Hepatocyte (in vitro differentiated cells): ENCODE results near the gene MC1R. TPM values are rescaled to one million over a fixed set of nuclear protein-coding genes. Genes with fewer than 3 reads are reported as not detected.

Experiments
- DNase-seq: peaks from one replicate; pipeline ENCODE4 v3.0.0-alpha.2; 2016; ENCODE audit warnings: low spot score
- H2AFZ ChIP-seq: fragments of 200-600 bp; sonication (generic); 2 replicates; pipeline ENCODE4 v1.6.0; 2016; ENCODE audit warnings: antibody characterized with exemption, mild to moderate bottlenecking
- H3K27ac ChIP-seq: fragments of 200-600 bp; sonication (generic); 2 replicates; pipeline ENCODE4 v1.5.1; 2016; ENCODE audit warnings: mild to moderate bottlenecking
- H3K27me3 ChIP-seq: fragments of 200-600 bp; sonication (generic); 2 replicates; pipeline ENCODE4 v1.6.1; 2016
- H3K36me3 ChIP-seq: fragments of 200-600 bp; sonication (generic); replicated peaks from 2 replicates; pipeline ENCODE4 v1.5.1; 2016; ENCODE audit warnings: low read depth; ENCODE audit not compliant: insufficient read depth
- H3K4me1 ChIP-seq: fragments of 200-600 bp; sonication (generic); 2 replicates; pipeline ENCODE4 v1.5.1; 2016; ENCODE audit warnings: mild to moderate bottlenecking, moderate library complexity; ENCODE audit not compliant: insufficient read depth
- H3K4me2 ChIP-seq: fragments of 200-600 bp; sonication (generic); 2 replicates; pipeline ENCODE4 v1.6.0; 2016
- H3K4me3 ChIP-seq: fragments of 200-600 bp; sonication (generic); 2 replicates; pipeline ENCODE4 v1.5.1; 2016; ENCODE audit warnings: mild to moderate bottlenecking
- H3K79me2 ChIP-seq: fragments of 200-600 bp; sonication (generic); 2 replicates; pipeline ENCODE4 v1.6.0; 2017; ENCODE audit warnings: mild to moderate bottlenecking
- H3K9me2 ChIP-seq: fragments of 200-600 bp; sonication (generic); replicated peaks from 2 replicates; pipeline ENCODE4 v1.6.0; 2017; ENCODE audit warnings: mild to moderate bottlenecking; ENCODE audit not compliant: insufficient read depth
- H3K9me3 ChIP-seq: fragments of 200-600 bp; sonication (generic); 2 replicates; pipeline ENCODE4 v1.5.1; 2016; ENCODE audit warnings: low read depth, mild to moderate bottlenecking
- H4K20me1 ChIP-seq: fragments of 200-600 bp; sonication (generic); 2 replicates; pipeline ENCODE4 v1.6.0; 2016; ENCODE audit warnings: mild to moderate bottlenecking; ENCODE audit not compliant: insufficient read depth, poor library complexity, severe bottlenecking
- EZH2 ChIP-seq: fragments of 200-600 bp; sonication (generic); IDR thresholded peaks from 2 replicates; pipeline ENCODE4 v1.6.1; 2016; ENCODE audit warnings: antibody characterized with exemption, mild to moderate bottlenecking, borderline replicate concordance
- EZH2phosphoT487 ChIP-seq: fragments of 200-600 bp; sonication (generic); IDR thresholded peaks from one replicate; pipeline ENCODE4 v1.6.1; 2018; ENCODE audit warnings: antibody characterized with exemption, mild to moderate bottlenecking, low read depth, moderate library complexity; ENCODE audit not compliant: unreplicated experiment, severe bottlenecking
- WGBS: methylation state at CpG from one replicate; pipeline ENCODE4 v1.1.6; 2016; ENCODE audit warnings: low lambda C conversion rate; ENCODE audit errors: missing lambda C conversion rate; 5-methylcytosine and 5-hydroxymethylcytosine counted together
- polyA plus RNA-seq: library from polyadenylated mRNA; unstranded; fragments of >200 nt; fragmentation: Nextera tagmentation; extraction: Ambion mirVana; gene quantifications from 2 replicates; pipeline ENCODE4 v1.2.1, GENCODE V29; 2016
- total RNA-seq: library from RNA; depleted of rRNA; stranded (reverse); fragments of >200 nt; gene quantifications from 2 replicates; pipeline ENCODE4 v1.2.3, GENCODE V29; 2014
- TF ChIP-seq, protein P1 (sequence below): fragments of 200-600 bp; sonication (generic); IDR thresholded peaks from 2 replicates; pipeline ENCODE4 v1.5.1; 2016; ENCODE audit warnings: antibody characterized with exemption, mild to moderate bottlenecking; ENCODE audit not compliant: poor library complexity

The MC1R gene
- total and polyA plus RNA-seq, 2 experiments from 2014 or later = 3.4 to 4.2 TPM

GRCh38 chr16:89890886-89891657 is 27.6 kb upstream of the MC1R start:
- WGBS = 98% methylated on average over 16 of the region's 16 CpGs
- peaks cover 5% of the 10 kb centered on the region for H4K20me1 ChIP-seq
- TF ChIP-seq EZH2 (no peak), EZH2phosphoT487 (no peak)
- TF ChIP-seq, protein P1, sequence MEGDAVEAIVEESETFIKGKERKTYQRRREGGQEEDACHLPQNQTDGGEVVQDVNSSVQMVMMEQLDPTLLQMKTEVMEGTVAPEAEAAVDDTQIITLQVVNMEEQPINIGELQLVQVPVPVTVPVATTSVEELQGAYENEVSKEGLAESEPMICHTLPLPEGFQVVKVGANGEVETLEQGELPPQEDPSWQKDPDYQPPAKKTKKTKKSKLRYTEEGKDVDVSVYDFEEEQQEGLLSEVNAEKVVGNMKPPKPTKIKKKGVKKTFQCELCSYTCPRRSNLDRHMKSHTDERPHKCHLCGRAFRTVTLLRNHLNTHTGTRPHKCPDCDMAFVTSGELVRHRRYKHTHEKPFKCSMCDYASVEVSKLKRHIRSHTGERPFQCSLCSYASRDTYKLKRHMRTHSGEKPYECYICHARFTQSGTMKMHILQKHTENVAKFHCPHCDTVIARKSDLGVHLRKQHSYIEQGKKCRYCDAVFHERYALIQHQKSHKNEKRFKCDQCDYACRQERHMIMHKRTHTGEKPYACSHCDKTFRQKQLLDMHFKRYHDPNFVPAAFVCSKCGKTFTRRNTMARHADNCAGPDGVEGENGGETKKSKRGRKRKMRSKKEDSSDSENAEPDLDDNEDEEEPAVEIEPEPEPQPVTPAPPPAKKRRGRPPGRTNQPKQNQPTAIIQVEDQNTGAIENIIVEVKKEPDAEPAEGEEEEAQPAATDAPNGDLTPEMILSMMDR = no peak

GRCh38 chr16:89892055-89892630 is 26.5 kb upstream of the MC1R start:
- no peak overlapping the region for H2AFZ ChIP-seq
- peaks cover 5% of the 10 kb centered on the region for H4K20me1 ChIP-seq
- H3K27ac ChIP-seq = no peak overlapping the region
- no peaks in the 10 kb centered on the region for H3K4me1 ChIP-seq
- no peak overlapping the region for H3K4me3 ChIP-seq
- H3K4me2 ChIP-seq = no peak overlapping the region
- no peak for DNase-seq
- no peaks in the 10 kb centered on the region for H3K9me2 ChIP-seq
- no peak for TF ChIP-seq EZH2phosphoT487
- TF ChIP-seq EZH2 = no peak
- TF ChIP-seq, protein P1 = no peak
- no peaks in the 10 kb centered on the region for H3K27me3 ChIP-seq
- H3K79me2 ChIP-seq = peaks cover 4% of the 10 kb centered on the region
- H3K9me3 ChIP-seq = no peaks in the 10 kb centered on the region
- WGBS = 97% methylated on average over 17 of the region's 18 CpGs
- H3K36me3 ChIP-seq = no peaks in the 10 kb centered on the region

More at GRCh38 chr16:89890886-89891657, 27.6 kb upstream of the MC1R start:
- Histone ChIP-seq H3K27ac (no peak overlapping the region), H3K4me2 (no peak overlapping the region), H3K36me3 (no peaks in the 10 kb centered on the region), H3K27me3 (no peaks in the 10 kb centered on the region), H3K4me1 (no peaks in the 10 kb centered on the region), H3K79me2 (peaks cover 4% of the 10 kb centered on the region), H3K9me2 (no peaks in the 10 kb centered on the region), H2AFZ (no peak overlapping the region), H3K4me3 (no peak overlapping the region), H3K9me3 (no peaks in the 10 kb centered on the region)
- DNase-seq = no peak

DNA sequence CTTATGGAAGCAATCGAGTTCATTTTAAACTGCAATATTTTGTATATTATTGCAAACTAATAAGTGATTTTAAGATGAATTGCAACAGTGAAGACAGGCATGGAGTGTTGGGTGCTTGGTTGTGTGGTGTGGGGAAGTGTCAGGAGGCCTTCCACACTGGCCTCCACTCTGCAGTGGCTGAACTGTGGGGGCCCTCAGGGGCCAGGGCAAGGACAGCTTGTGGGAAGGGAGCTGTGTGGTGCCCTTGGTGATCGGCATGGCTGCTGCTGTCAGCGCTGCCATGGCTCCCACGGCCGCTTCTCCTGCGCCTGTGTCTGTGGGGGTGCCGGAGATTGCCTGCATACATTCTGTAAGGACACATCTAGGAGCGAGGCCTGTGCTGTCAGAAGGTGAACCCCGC is 26.0 kb upstream of the MC1R start:
- DNase-seq = no peak
- no peaks in the 10 kb centered on the region for H3K27me3 ChIP-seq
- WGBS = 98% methylated on average over 9 of the region's 9 CpGs
- no peak overlapping the region for H3K27ac ChIP-seq
- H3K36me3 ChIP-seq = no peaks in the 10 kb centered on the region
- no peaks in the 10 kb centered on the region for H3K9me3 ChIP-seq
- no peaks in the 10 kb centered on the region for H3K9me2 ChIP-seq
- no peak overlapping the region for H2AFZ ChIP-seq
- no peaks in the 10 kb centered on the region for H3K4me1 ChIP-seq
- peaks cover 7% of the 10 kb centered on the region for H3K79me2 ChIP-seq
- TF ChIP-seq, protein P1 = no peak
- TF ChIP-seq EZH2 = no peak
- TF ChIP-seq EZH2phosphoT487 = no peak
- H3K4me2 ChIP-seq = no peak overlapping the region
- peaks cover 5% of the 10 kb centered on the region for H4K20me1 ChIP-seq
- H3K4me3 ChIP-seq = no peak overlapping the region
